Measurements from ENCODE around the gene SCYL1.

The SCYL1 gene

DNA sequence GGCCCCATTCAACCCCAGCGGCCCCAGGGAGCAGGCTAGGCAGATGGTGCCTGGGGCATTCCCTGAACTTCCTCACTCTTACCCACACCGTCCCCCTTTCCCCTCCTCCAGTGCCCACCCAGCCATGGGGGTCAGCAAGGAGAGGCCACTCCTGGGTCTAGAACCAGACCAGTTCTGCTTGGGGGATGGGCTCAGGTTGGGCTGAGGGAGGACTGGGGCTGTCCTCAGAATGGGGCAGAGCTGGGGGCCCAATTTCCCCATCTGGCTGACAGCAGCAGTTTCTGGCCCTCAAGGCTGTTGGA lies 12.4 kb downstream of the SCYL1 start:
- no peak for DNase-seq (ENCODE audit: low spot score)

DNA sequence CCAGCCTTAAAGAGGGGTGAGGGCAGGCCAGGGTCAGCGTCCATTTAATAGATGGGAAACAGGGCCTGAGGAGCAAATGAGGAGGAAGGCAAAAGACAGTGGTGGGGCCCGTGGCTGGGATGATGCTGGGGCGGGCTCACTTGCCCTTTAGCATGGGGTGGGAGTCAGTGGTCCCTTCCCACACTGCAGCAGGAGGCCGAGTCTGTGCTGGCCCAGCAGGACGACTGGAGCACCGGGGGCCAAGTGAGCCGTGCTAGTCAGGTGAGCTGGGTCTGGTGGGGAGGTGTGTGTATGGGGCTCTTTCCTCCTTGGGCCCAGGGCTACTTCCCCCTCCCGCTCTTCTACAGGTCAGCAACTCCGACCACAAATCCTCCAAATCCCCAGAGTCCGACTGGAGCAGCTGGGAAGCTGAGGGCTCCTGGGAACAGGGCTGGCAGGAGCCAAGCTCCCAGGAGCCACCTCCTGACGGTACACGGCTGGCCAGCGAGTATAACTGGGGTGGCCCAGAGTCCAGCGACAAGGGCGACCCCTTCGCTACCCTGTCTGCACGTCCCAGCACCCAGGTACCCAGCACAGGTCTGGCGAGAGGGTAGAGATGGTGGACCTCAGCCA lies 12.8 kb downstream of the SCYL1 start:
- DNase-seq (ENCODE audit: low spot score) = no peak

DNA sequence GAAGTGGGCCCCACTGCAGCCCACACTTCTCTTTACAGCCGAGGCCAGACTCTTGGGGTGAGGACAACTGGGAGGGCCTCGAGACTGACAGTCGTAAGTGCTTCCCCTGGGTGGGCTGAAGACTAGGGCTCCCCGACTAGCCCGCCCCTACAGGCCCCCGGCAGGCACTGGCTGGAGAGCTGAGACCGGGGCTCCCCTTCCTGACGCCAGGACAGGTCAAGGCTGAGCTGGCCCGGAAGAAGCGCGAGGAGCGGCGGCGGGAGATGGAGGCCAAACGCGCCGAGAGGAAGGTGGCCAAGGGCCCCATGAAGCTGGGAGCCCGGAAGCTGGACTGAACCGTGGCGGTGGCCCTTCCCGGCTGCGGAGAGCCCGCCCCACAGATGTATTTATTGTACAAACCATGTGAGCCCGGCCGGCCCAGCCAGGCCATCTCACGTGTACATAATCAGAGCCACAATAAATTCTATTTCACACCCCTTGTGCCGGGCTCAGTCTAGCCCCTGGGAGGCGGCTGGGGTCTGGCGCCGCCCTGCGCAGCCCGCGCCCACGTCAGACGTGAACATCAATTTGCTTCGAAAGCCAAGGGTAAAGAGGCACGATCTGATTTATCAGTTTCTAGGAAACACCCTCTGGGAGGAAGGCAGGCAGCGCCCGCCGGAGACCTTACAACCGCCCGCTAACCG lies 13.5 kb downstream of the SCYL1 start:
- DNase-seq (ENCODE audit: low spot score) = no peak

DNA sequence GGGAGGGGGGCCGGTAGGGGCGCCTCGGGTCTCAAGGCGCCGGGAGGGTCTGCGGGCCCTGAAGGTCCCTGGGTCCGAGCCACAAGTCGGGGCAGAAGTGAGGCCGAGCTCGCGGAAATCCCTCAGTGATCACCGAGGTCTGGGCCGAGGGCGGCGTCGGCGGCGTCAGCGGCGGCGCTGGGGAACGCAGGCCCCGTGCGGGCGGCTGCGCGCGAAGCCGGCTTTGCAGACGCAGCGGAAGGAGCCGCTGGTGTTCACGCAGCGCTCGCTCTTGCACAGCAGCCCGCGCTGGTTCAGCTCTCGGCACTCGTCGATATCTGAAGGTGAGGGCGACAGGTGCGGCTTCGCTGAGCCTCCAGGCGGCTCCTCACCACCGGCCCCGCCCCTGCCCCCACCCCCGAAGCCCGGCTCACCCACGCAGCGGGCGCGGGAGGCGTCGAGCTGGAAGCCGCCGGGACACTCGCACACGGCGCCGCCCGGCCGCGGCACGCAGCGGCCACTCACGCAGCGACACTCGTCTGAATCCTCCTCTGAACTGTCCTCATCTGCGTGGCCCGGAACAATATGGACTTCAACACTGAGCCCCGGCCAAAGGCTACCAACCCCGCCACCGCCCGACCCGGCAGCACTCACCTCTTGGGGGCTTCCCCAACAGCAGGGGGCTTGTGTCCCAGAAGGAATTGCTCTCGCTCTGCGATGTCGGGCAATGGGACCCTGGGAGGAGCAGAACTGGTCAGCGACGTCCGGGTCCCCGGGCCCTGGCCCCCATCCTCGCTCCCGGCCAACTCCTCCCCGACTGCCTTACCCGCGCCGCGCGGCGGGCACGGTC lies 14.2 kb downstream of the SCYL1 start:
- DNase-seq (ENCODE audit: low spot score) = no peak

DNA sequence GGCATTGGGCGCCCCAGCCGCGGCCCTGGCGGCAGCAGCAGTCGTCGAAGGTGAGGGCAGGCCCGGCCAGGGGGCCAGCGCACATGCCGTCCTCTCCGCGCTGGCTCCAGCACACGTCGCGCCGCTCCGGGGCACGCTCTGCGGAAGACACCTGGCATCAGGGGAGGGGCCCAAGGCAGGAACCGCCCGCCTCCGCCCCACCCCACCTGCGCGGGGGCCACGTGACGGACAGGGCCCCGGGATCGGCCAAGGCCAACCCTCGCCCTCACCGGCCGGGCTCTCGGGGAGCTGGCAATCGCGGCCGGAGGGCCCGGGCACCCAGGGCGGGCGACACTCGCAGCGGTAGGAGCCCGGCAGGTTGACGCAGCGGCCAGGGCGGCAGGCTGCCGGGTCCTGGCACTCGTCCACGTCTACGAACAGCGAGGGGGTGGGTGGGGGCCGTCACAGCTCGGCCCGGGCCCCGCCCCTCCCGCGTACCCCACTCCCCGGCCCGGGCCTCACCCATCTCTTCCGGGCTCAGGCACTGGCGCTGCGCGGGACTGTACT lies 14.9 kb downstream of the SCYL1 start:
- DNase-seq (ENCODE audit: low spot score) = no peak

DNA sequence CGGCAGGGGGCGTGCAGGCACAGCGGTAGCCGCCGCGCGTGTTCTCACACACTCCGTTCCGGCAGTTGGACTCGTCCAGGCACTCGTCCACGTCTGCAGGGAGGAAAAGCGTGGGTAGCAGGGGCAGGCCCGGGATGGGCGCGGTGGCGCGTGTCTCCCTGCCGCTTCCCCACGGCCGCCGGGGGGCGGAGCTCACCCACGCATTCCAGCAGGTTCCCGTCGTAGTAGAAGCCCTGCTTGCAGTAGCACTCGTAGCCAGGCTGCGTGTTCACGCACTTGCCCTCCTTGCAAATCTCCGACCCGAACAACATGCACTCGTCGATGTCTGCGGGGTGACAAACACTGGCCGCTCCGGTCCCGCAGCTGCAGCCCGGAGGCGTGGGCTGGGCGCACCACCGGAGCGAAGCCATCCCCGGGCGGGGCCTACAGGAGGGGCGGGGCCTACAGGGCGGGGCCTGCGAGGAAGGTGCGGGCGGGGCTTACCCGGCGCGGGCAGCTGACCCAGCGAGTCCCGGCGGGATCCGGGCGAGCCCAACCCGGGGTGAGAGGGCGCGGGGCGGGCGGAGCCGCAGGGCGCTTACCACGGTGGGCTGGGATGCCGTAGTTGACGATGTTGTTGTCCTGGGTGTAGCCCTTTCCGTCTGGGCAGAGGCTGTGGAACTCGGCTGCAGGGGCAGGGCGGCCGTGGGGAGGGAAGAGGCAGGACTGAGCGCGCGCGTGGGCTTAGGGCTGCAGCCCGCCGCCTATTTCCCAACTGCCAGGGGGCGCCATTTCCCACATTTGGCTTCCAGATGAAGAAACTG lies 15.6 kb downstream of the SCYL1 start:
- DNase-seq (ENCODE audit: low spot score) = peak; percentile 96

DNA sequence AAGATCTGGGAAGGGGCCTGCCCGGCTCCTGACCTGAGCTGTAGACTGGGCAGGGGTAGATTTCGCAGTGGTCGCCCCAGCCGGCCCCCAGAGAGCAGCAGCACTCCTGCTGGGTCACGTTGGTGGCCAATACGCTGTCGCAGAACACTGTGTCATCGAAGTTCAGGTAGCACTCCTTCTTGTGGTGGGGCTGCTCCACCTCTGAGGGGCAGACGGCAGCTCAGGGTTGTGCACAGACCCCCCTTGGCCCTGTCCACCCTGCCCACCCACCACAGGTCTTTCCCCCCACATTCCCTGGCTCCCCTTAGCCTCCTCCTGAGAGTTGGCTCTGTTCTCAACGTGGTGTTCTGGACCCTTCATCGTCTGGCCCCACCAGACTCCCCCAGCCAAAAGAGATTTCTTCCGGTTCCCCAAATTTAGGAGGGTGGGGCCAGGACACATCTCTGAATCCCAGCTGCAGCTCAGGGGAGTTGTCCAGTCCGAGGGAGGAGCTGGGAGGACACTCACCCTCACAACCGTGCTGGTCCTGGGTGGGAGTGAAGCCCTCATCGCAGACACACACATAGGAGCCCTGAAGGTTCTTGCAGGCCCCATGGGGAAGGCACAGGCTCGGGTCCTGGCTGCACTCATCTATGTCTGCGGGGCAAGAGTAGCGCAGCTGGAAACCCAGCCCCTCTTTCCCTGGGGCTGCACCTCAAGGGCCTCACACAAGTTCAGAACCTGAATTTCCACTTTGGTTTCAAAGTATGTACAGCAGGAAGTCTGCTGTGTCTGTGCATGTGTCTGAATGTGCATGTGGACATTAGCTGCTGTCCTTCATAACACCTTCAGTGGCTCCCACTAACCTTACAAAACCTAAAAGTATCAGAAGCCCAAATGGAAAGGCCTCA lies 16.5 kb downstream of the SCYL1 start:
- DNase-seq (ENCODE audit: low spot score) = no peak

DNA sequence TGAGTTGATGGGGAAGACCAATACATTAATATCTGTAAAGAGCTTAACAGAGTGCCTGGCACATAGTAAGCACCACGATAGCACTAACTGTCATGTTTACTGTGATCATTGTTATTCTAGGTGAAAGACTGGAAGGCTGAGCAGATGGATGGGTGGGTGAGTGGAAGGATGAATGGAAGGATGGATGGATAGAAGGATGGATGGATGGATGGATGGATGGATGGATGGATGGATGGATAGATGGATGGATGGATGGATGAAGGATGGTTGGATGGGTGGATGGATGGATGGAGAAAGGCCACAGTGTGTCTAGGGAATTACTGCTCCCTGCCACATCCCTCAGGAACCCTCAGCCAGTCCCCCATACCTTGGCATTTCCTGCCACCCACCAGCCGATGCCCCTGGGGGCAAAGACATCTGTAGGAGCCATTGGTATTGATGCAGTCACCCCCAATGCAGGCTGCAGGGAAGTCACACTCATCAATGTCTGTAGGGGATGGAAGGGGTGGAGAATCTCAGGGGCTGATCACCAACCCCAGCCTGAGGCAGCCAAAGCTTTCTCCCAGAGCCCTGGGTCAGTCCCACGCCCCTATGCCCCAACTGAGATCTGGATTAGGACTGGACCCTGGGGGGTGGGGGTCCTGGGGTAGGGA lies 18.0 kb downstream of the SCYL1 start:
- no peak for DNase-seq (ENCODE audit: low spot score)

DNA sequence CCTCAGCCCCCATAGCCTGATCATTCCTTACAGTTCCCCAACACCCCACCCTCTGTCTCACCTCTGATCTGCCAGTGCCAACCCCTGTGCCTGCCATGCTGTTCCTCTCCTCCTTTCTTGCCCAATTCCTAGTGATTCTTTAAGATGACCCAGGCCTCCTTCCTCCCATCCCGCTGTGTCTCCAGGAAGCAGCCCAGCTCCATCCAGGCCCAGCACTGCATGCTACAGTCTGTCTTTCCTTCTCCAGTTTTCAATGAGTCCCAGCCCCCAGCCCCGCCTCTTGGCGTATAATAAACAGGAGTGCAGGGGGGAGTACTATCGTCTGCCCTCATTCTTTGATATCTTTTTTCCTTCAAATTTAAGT lies 21.0 kb downstream of the SCYL1 start:
- no peak for DNase-seq (ENCODE audit: low spot score)

DNA sequence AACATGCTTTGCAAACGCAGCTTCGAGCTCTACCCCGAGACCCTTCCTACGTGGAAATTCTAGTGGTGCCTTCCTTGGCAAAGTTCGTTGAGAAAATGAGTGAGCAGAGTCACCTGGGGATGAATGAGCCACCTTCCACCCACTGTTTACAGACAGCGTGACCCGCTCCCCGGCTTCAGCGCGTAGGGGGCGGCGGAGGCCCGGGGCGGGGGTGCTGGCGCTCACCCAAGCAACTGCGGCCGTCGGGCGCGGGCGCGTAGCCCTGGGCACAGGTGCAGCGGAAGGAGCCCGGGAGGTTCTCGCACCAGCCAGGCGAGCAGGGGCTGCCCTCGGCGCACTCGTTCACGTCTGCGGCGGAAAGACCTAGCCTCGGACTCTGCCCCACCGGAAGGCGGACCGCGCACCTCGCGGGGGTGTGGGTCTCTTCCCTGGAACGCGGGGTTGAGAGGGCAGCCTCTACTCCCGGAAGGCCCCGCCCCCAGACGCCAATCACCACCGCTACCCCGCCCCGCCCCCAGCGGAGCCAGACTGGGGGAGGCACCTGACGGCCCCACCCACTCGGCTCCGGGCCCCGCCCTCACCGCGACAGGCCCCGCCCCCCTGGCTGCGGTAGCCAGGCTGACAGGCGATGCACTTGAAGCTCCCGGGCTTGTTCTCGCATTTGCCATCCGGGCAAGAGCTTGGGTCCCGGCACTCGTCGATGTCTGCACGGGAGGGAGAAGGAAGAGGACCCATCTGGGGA lies 21.5 kb downstream of the SCYL1 start:
- DNase-seq (ENCODE audit: low spot score) = no peak

DNA sequence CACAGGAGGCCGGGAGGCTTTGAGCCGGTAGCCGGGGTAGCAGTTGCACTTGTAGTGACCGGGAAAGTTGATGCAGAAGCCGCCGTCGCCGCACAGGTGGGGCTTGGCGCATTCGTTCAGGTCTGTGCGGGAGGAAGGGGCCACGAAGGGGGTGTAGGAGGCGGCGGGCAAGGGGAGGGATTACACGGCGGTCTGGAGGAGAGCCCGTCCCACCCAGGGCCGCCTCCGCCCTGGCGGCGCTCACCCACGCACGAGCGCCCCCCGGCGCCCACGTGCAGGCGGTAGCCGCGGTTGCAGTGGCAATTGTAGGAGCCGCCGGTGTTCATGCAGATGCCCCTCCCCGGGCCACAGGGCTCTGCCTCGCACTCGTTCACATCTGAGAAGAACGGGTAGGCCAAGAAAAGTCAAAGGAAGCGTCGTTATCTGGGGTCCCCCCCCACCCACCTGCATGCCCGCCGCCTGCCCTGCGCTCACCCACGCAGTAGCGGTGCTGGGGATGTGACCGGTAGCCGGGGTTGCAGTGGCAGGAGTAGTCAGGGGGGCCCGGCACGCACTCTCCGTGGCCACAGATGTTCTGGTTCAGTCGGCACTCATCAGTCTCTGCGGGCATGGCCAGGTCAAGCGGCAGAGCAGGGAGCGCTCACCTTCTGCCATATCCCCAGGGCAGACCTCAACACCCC lies 22.7 kb downstream of the SCYL1 start:
- no peak for DNase-seq (ENCODE audit: low spot score)

DNA sequence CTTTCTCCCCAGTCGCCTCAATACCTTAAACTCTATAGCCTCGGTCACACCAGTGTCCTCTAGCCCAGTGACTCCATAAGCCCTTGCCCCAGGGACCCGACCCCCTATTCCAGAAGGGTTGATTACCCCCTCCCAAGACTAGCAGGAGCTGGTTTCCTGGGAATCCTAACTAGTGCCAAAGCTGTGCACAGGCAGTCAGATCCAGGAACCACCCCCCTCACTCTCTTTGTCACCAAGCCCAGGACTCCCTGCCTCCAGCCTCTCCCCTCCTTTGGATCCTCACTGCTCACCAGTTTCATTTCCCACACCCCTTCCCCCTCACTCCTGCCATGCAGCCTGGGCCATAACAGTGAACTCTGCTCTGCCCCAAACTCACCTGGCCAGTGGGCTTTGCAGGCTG lies 23.5 kb downstream of the SCYL1 start:
- no peak for DNase-seq (ENCODE audit: low spot score)

DNA sequence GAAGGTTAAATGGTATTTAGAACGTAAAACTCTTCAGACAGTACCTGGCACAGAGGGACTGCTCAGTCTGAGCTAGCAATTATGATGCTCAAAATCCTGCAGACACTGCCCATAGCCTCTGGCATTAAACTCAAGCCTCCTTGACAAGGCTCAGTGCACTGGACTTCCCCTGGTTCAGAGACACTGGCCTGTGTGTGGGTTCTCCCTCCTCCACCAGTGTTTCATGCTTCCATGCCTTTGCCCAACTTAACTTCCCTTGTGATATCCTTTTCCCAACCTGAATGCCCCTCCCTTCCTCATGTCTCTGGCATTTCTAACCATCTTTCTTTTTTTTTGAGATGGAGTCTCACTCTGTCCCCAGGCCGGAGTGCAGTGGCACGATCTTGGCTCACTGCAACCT lies 24.2 kb downstream of the SCYL1 start:
- DNase-seq (ENCODE audit: low spot score) = no peak

DNA sequence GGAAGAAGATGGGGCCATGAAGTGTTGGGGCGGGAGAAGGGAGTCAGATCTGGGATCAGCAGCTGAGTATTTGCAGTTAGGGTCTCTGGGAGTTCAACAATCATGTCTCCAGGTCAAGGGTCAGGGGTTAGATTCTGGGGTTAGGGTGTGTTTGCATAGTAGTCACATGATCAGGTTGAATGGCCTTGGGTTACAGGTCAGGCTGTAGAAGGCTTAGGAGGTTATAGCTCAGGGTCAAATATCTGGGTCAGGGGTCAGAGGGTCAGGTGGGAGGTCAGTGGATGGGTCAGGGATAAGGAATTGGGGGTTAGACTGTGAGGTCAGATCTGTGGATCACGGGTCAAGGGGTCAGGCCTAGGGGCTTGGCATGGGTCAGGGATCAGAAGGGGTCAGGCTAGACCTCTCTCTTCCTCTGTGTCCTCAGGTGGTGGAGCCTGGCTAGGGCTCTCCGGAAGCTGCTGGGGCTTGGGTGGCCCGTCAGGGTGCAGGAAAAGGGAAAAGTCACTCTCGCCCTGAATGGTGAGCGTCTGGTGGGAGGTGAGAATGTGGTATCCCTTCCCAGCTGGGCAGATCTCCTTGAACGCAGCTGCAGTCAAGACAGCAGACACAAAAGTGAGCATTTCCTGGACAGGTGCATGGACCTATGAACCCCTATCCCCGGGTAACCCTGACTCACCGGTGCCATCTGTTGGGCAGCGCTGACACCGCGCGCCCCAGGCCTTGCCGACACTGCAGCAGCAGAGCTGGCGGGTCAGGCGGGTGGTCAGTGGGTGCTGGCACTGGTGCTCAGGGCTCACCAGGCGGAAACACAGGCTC lies 26.9 kb downstream of the SCYL1 start:
- DNase-seq (ENCODE audit: low spot score) = no peak

DNA sequence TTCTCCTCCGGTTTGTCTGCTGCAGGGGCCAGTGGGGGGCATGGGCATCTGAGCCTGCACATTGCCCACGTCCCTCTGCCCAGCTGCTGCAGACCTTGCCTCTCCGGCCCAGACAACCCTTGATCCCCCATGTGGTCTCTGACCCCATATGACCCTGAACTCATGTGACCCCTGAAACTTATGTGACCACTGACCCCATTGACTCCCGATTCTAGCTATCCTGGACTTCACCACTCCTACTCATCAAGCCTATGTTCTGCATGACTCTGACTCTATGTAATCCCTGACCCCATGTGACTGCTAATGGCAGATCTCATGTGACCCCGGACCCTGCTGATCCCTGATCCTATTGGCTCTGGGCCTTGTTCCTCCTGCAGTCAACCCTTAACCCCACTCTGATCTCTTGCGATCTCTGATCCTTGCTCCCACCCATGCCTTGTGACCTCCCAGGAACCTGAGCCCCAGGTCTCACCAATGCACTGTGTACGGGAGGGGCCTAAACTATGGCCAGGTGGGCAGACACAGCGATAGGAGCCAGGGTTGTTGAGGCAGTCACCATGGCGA lies 27.6 kb downstream of the SCYL1 start:
- no peak for DNase-seq (ENCODE audit: low spot score)

DNA sequence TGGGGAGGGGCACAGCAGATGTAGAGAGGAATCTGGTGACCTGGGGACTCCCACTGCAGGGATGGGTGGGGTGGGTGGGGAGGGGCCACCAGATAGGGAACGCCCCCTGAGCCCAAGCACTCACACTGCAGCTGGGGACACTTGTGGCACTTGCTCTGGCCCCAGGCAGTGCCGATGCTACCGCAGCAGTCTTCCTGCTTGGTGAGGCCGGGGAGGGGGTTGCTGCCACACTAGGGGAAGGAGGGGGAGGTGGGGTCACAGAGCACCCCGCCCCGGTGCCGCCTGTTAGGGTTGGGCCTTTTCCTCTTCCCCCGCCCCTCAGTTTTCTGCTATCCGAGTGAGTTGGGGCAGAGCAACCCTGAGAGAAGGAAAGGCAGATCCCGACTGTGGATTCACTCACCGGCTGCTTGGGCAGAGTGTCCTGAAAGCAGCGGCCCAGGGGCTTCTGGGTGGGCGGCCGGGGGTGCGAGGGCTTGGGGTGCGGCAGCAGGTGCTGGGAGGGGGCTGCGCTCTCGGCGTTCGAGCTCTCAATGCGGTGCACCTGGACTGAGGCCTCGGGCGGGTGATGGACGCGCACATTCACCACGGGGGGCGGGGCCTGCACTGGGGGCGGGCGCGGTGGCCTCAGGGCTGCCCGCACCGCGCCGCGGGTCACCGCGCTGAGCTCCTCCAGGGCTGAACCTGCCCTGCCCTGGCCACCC lies 28.6 kb downstream of the SCYL1 start:
- DNase-seq (ENCODE audit: low spot score) = no peak

DNA sequence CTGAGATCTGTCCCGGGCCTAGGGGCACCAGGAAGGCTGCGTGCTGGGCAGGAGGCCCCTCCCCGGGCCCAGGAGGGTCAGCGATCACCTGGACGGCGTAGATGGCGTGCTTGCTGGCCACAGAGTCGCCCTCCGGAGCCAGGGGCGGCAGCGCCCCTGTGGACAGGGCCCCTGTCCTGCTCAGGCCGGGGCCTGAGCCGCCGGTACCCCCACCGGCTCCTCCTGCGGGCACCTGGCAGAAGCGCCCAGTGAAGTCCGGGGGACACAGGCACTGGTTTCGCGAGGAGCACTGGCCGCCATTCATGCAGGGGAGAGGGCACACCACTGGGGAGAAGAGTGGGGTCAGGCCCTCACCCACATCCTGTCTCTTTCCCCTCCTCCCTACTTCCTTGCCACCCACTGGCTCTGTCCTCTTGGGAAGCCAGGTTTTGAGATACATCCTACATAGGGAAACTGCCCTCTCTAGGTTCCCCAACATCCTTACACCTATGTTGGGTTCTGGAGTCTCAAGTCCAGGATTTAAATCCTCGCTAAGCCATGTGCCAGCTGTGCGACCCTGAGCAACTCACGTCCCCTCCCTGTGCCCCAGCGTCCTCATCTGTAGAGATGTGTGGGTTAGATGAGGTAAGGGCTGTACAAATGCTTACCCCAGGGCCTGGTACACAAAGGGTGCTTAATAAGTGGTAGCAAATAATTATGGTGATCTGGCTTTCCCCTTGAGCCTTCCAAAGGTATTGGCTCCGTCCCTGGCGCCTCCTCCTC lies 29.4 kb downstream of the SCYL1 start:
- DNase-seq (ENCODE audit: low spot score) = no peak

Data from GM03348 (cell line).